ENCODE results near the gene RNU5B-1.

The RNU5B-1 gene

GRCh38 chr15:65304381-65305149 lies at the start of gene RNU5B-1:
TSS of gene RNU5B-1 (plus strand) at chr15:65304677.
- peak; percentile 17 to 96 for DNase-seq

GRCh38 chr15:65254758-65255157 lies 49.7 kb upstream of the RNU5B-1 start:
- DNase-seq: no peak

- DNase-seq: no peak
These were observed 48.9 kb upstream of the RNU5B-1 start for GRCh38 chr15:65255486-65256140.

- DNase-seq: no peak
These were observed 45.9 kb upstream of the RNU5B-1 start for GRCh38 chr15:65258375-65259262.

- DNase-seq: peak in 1 of 2 donors; percentile 1
These were observed 45.1 kb upstream of the RNU5B-1 start for GRCh38 chr15:65259367-65259797.

GRCh38 chr15:65260968-65261367 lies 43.5 kb upstream of the RNU5B-1 start:
- DNase-seq: peak in 1 of 2 donors; percentile 2

GRCh38 chr15:65263313-65263712 lies 41.2 kb upstream of the RNU5B-1 start:
- no peak for DNase-seq

GRCh38 chr15:65264863-65265430 lies 39.5 kb upstream of the RNU5B-1 start:
- no peak for DNase-seq

GRCh38 chr15:65266469-65266868 lies 38.0 kb upstream of the RNU5B-1 start:
- DNase-seq: no peak

GRCh38 chr15:65268411-65268810 lies 36.1 kb upstream of the RNU5B-1 start:
- DNase-seq: no peak

- peak; percentile 8 to 73 for DNase-seq
These were observed 33.5 kb upstream of the RNU5B-1 start for GRCh38 chr15:65270811-65271545.

- DNase-seq: no peak
These were observed 29.3 kb upstream of the RNU5B-1 start for GRCh38 chr15:65275104-65275727.

- DNase-seq: no peak
These were observed 28.8 kb upstream of the RNU5B-1 start for GRCh38 chr15:65275728-65276126.

- no peak for DNase-seq
These were observed 27.5 kb upstream of the RNU5B-1 start for GRCh38 chr15:65277015-65277414.

GRCh38 chr15:65278480-65278879 lies 26.0 kb upstream of the RNU5B-1 start:
- no peak for DNase-seq

GRCh38 chr15:65285291-65286068 lies 19.0 kb upstream of the RNU5B-1 start:
- no peak for DNase-seq

GRCh38 chr15:65286069-65286703 lies 18.3 kb upstream of the RNU5B-1 start:
- peak in 1 of 2 donors; percentile 56 for DNase-seq

- peak; percentile 87 to 90 for DNase-seq
These were observed 17.6 kb upstream of the RNU5B-1 start, which contains the start of gene PARP16 for GRCh38 chr15:65286704-65287519. TSS of gene PARP16 (minus strand) at chr15:65286883. CDS start at chr15:65286426, 457 bp downstream.

- no peak for DNase-seq
These were observed 17.0 kb upstream of the RNU5B-1 start for GRCh38 chr15:65287520-65287855.
